ENCODE data around the gene ARNT2. TPM values are rescaled to one million over a fixed set of nuclear protein-coding genes. Genes with fewer than 3 reads are reported as not detected.

ARNT2 gene
- total and polyA plus RNA-seq, 12 donors, result 0.71 to 6.7 (median 4.0) TPM

DNA sequence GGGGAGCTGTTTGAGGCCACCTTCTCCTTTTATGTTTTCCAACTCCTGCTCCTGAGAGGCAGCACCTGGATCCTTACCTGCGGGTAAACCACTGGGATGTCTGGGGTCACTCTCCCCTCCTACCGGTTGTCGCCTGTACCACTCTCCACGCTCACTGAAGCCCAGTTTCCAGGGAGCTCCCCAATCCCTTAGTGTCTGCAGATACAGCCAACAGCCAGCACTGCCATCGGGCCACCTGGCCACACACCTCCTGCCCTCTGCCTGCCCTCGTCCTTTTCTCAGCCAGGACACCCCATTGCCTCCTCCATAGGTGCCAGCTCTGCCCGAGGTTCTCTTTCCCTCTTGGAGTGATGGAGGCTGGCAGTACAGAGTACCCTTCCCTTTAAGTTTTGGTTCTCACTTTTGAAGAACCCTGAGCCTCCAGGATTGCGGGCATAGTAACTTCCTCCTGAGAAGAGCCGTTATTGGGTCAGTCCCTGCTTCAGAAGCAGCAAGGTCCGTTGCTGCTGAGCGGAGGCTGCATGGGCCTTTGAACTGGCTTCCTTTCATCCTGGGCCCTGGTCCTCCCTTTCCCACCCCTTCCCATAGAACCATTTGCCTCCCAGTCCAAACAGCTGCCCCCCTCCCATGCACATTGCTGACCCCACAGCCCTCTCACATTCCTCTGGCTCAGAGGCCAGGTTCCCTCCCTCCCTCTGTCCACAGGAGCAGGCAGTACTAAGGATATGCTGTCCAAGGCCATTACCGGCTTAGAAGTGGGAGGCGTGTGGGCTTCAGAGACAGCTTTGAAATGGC, 30.9 kb downstream of the ARNT2 start:
- H3K27ac ChIP-seq, result no peak overlapping the region
- H3K4me1 ChIP-seq, result no peaks in the 10 kb centered on the region
- peaks cover 0 to 5% (median 0%) of the 10 kb centered on the region in 7 donors for H3K27me3 ChIP-seq
- DNase-seq (no peak), ATAC-seq (no peak)
- WGBS, 2 donors, result 84 to 86% methylated on average over 13 of the region's 13 CpGs
- intact Hi-C loops (cut with DNase I), result no loop called here
- no peaks in the 10 kb centered on the region for H3K9me3 ChIP-seq
- H3K36me3 ChIP-seq, result no peaks in the 10 kb centered on the region
- TF ChIP-seq, protein P1, sequence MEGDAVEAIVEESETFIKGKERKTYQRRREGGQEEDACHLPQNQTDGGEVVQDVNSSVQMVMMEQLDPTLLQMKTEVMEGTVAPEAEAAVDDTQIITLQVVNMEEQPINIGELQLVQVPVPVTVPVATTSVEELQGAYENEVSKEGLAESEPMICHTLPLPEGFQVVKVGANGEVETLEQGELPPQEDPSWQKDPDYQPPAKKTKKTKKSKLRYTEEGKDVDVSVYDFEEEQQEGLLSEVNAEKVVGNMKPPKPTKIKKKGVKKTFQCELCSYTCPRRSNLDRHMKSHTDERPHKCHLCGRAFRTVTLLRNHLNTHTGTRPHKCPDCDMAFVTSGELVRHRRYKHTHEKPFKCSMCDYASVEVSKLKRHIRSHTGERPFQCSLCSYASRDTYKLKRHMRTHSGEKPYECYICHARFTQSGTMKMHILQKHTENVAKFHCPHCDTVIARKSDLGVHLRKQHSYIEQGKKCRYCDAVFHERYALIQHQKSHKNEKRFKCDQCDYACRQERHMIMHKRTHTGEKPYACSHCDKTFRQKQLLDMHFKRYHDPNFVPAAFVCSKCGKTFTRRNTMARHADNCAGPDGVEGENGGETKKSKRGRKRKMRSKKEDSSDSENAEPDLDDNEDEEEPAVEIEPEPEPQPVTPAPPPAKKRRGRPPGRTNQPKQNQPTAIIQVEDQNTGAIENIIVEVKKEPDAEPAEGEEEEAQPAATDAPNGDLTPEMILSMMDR (IDR thresholded peaks at IDR 0.05), result no peak
- no peak overlapping the region for H3K4me3 ChIP-seq

DNA sequence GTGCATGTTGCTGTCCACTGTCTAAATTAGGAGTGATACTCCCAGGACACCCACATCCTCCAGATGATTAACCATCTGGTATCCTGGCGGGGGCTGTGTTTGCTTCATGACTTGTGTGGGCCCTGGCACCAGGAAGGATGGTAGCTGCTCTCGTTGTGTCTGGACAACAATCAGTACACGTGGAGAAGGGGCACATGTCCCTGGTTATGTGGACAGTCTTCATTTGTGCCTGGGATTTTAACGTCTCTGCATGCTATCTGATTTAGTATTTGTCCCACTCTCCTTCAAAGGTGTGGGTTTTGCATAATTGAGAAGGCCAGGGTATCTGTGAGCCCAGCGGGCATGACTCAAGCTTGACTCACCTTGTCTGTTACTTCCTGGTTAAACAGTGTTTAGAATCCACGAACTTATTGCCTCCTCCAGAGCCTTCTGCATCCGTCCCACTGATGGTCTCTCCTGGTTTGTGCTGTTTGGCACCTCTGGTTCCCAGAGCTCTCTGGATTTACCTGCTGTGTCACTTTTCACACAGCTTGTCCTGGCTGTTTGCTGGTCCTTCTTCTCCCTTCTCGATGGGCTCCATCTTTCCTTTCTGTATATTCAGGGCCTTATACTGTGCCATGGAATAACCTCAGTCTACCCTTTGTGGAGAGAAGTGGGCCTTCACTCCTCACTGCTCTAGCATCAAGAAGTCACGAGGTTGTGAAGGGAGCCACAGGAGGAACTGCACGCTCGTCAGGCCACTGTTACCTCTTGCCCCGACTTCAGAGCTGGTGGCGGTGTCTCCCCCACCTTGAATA, 32.5 kb downstream of the ARNT2 start:
- Histone ChIP-seq H3K9me3 (no peaks in the 10 kb centered on the region), H3K36me3 (no peaks in the 10 kb centered on the region), H3K4me3 (no peak overlapping the region), H3K4me1 (no peaks in the 10 kb centered on the region), H3K27me3 (peaks cover 0 to 16% (median 4%) of the 10 kb centered on the region in 7 donors), H3K27ac (no peak overlapping the region)
- ATAC-seq (no peak), DNase-seq (no peak)
- intact Hi-C loops (cut with DNase I), result no loop called here
- WGBS, 2 donors, result 85 to 88% methylated on average over 13 of the region's 13 CpGs
- TF ChIP-seq, protein P1 (IDR thresholded peaks at IDR 0.05), result no peak

DNA sequence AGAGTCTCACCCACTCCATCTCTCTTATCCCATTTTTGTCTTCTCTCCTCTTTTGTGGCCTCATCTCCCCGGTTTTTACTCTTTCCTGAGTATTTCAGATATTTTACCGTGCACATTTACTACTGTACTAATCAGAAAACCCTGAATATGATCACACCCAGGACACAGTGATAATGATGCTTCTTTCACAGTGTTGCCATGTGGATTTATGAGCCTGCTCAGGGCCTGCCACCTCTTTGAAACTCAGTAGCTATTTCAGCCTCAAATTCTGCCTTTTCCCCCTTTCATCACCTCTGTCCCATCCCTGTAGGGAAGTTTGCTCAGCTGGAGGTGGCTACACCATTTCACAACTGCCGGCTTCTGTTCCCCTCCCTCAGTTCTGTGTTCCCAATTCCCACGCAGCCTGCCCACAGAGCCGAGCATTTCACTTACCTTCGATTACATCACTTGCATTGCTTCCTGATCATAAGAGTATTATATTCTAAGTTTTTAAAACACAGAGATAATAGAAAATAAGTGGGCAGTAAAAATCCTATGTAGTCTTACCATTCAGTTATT, 33.2 kb downstream of the ARNT2 start:
- Histone ChIP-seq H3K27me3 (peaks cover 0 to 20% (median 4%) of the 10 kb centered on the region in 7 donors), H3K4me3 (no peak overlapping the region), H3K4me1 (no peaks in the 10 kb centered on the region), H3K9me3 (no peaks in the 10 kb centered on the region), H3K36me3 (no peaks in the 10 kb centered on the region), H3K27ac (no peak overlapping the region)
- no peak for DNase-seq
- TF ChIP-seq, protein P1 (IDR thresholded peaks at IDR 0.05), result no peak
- intact Hi-C loops (cut with DNase I), result no loop called here
- ATAC-seq, result no peak
- 70 to 71% methylated on average over 6 of the region's 6 CpGs for WGBS, 2 donors

DNA sequence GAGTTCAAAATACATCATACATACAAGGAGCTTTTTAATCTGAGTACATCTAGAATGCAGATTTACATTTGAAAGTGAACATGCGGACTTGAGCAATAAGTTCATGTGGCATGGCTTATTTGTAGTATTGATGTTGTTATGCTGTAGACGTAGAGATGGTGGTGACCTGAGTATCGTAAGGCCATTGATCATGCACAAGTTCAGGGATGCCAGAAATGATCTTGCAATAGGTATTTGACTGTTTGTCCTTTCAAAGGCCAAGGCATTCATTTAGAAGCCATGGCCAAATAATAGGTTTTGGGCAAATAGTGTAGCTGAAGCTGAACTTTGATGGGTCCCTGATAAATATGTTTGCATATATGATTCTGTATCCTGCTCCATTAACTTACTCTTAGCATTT, 35.0 kb downstream of the ARNT2 start:
- H3K36me3 ChIP-seq, result no peaks in the 10 kb centered on the region
- ATAC-seq (no peak), DNase-seq (no peak)
- intact Hi-C loops (cut with DNase I), result no loop called here
- H3K9me3 ChIP-seq, result no peaks in the 10 kb centered on the region
- TF ChIP-seq, protein P1 (IDR thresholded peaks at IDR 0.05), result no peak
- WGBS, 2 donors, result 79 to 96% methylated on average over 3 of the region's 3 CpGs
- no peaks in the 10 kb centered on the region for H3K4me1 ChIP-seq
- no peak overlapping the region for H3K27ac ChIP-seq
- H3K27me3 ChIP-seq, result peaks cover 0 to 20% (median 8%) of the 10 kb centered on the region in 7 donors
- no peak overlapping the region for H3K4me3 ChIP-seq
